ENCODE data around the gene OGT.

- TF ChIP-seq CTCF (IDR thresholded peaks at IDR 0.05) = no peak
- no peak for TF ChIP-seq POLR2A (IDR thresholded peaks at IDR 0.05)
These were observed 32.7 kb downstream of the OGT start for GRCh38 chrX:71565474-71566041.
